ENCODE data around the gene WDTC1.

The WDTC1 gene

DNA sequence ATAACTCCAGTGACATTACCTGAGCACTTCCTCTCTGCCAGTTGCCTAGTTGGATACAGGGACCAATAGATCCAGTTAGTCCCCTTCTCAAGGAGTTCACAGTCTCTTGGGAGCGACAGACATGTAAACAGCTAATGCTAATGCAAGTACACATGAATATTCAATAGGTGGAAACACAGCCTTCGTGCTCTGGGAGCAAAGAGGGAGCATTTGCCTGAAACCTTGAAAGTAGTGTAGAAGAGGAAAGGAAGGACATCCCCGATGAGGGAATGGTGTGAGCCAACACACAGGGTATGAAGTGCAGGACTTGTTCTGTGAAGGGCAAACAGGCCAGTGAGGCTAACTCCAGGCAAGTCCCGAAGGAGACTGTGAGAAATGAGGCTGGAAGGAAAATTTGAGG, 83.7 kb downstream of the WDTC1 start:
- DNase-seq (ENCODE audit: extremely low read depth, low read depth): no peak
- TF ChIP-seq CTCF (IDR thresholded peaks at IDR 0.05; ENCODE audit: low read depth, low read length): no peak

GRCh38 chr1:27318596-27318995, 84.2 kb downstream of the WDTC1 start:
- peak; percentile 27 for DNase-seq (ENCODE audit: extremely low read depth, low read depth)
- TF ChIP-seq CTCF (IDR thresholded peaks at IDR 0.05; ENCODE audit: low read depth, low read length): no peak

DNA sequence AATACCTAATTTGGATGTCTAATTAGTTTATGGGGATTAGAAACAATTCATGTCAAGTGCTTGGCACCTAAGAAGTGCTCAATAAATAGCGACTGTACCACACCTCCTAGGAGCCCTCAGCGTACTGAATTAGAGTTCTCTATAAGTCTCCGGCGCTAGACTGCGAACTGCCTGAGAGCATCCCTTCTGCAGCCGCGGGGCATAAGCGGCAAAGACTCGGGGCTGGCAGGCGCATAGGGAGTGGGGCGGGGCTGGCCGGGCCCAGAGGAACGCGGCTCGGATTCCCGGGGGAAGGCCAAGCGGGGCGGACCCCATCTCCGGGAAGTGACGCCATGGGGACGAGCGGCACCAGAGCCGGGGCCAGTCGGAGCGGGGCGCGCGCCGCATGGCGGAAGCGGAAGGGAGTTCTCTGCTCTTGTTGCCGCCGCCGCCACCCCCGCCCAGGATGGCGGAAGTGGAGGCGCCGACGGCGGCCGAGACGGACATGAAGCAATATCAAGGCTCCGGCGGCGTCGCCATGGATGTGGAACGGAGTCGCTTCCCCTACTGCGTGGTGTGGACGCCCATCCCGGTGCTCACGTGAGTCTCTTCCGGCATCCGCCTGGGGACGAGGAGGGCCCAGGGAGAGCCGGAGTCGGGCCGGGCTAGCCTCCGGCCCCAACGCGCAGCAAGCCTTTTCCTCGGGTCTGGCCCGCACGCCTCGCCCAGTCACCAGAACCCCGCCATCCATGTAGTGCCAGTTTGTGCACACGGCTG, 87.6 kb downstream of the WDTC1 start, which contains the start of gene TMEM222:
Gene TMEM222, plus strand, starts transcription at position 351 of the 756 bp plus-strand sequence. Its CDS starts 35 bp downstream, at position 386.
- TF ChIP-seq CTCF (IDR thresholded peaks at IDR 0.05; ENCODE audit: low read depth, low read length): 0 out of 2 replicates have a peak, but pooled peaks have one; percentile 2

DNA sequence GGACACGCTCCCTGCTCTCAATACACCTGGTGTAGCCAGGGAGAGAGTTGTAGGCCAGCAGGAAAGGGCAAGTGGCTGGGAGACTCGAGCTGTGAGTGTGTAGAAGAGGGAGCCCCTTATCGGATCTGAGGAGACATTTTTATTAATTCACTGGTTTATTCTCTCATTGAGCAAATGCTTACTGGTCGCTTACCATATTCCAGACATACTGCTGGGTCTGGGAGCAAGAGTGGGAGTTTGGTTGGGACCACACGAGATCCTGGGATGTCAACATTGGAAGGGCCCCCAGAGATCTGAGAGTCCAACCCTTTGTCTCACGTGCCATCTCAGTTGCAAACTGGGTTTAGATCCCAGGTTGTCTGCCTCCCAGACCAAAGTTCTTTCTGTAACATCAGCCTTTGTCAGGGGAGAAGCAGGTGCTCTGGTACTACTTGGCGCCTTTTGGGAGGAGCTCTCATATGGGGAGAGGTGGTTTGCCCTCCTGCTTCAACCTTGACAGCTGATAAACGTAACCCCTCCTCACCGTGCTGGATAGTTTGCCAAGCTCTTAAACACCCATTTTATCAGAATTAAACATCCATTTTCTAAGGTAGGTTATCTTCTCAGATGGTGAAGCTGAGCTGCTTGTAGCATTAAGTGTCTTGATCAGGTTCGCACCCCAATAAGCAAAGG, 88.3 kb downstream of the WDTC1 start:
- no peak for DNase-seq (ENCODE audit: extremely low read depth, low read depth)
- TF ChIP-seq CTCF (IDR thresholded peaks at IDR 0.05; ENCODE audit: low read depth, low read length): no peak

More for the DNA sequence above, 87.6 kb downstream of the WDTC1 start, which contains the start of gene TMEM222:
- peak; percentile 89 for DNase-seq (ENCODE audit: extremely low read depth, low read depth)

- TF ChIP-seq CTCF (IDR thresholded peaks at IDR 0.05; ENCODE audit: low read depth, low read length): no peak
- no peak for DNase-seq (ENCODE audit: extremely low read depth, low read depth)
Observed at GRCh38 chr1:27325286-27325685, 90.9 kb downstream of the WDTC1 start.

GRCh38 chr1:27327964-27328363, 93.5 kb downstream of the WDTC1 start:
- no peak for TF ChIP-seq CTCF (IDR thresholded peaks at IDR 0.05; ENCODE audit: low read depth, low read length)
- no peak for DNase-seq (ENCODE audit: extremely low read depth, low read depth)

DNA sequence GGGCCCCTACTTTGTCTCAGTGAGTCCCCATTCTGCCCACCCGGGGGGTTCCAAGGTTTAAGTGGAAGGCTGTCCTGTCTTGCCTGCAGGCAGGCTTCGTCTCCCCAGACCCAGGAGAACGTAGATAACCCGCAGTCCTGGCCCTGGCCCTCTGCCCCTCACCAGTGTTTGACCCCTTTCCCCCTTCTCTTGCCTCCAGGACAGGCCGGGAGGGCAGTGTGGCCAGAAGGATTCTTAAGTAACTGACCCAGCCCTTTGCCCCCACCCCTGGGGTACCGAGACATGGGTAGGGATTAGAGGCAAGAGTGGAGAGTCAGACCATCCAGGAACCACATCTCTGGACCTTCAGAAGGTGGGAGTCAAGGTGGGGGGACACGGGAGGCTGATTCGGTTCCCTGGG, 96.4 kb downstream of the WDTC1 start:
- TF ChIP-seq CTCF (IDR thresholded peaks at IDR 0.05; ENCODE audit: low read depth, low read length): no peak
- DNase-seq (ENCODE audit: extremely low read depth, low read depth): no peak

Data from AG09319 (cell line).